CD1c-positive myeloid dendritic cell (primary cell): ENCODE measurements around the gene KLK5.
"Not testable (repeated sequence)": the region's sequence is repeated elsewhere in the genome, so short reads cannot be mapped to it uniquely, and the experiment has no call there.

Experiments used
- DNase-seq: peaks from one replicate; pipeline ENCODE4 v3.0.0-alpha.2; 2016; ENCODE audit errors: extremely low spot score

KLK5 gene

GRCh38 chr19:50922317-50922853 lies 30.5 kb downstream of the KLK5 start:
- peak; percentile 89 for DNase-seq

- peak; percentile 73 for DNase-seq
Measured at GRCh38 chr19:50921426-50922316, 31.2 kb downstream of the KLK5 start.

- no peak for DNase-seq
Measured at GRCh38 chr19:50916069-50916468, 36.8 kb downstream of the KLK5 start.

GRCh38 chr19:50912727-50913716 lies 39.8 kb downstream of the KLK5 start:
- peak; percentile 46 for DNase-seq

GRCh38 chr19:50912102-50912599 lies 40.7 kb downstream of the KLK5 start:
- no peak for DNase-seq

- no peak for DNase-seq
Measured at GRCh38 chr19:50911206-50912101, 41.4 kb downstream of the KLK5 start, which contains the start of gene KLK4. KLK4 (minus strand) TSS chr19:50911395; CDS start chr19:50910738, 657 bp downstream.

GRCh38 chr19:50910722-50911121 lies 42.1 kb downstream of the KLK5 start:
- no peak for DNase-seq

GRCh38 chr19:50909240-50910070 lies 43.4 kb downstream of the KLK5 start:
- DNase-seq = peak; percentile 33

GRCh38 chr19:50908336-50908735 lies 44.5 kb downstream of the KLK5 start:
- DNase-seq = no peak

- DNase-seq = peak; percentile 56
Measured at GRCh38 chr19:50906217-50906616, 46.6 kb downstream of the KLK5 start.

- DNase-seq = no peak
Measured at GRCh38 chr19:50902640-50903039, 50.2 kb downstream of the KLK5 start.

GRCh38 chr19:50899569-50899968 lies 53.3 kb downstream of the KLK5 start:
- no peak for DNase-seq

- no peak for DNase-seq
Measured at GRCh38 chr19:50898018-50898417, 54.8 kb downstream of the KLK5 start.

- no peak for DNase-seq
Measured at GRCh38 chr19:50897612-50898011, 55.2 kb downstream of the KLK5 start.

- no peak for DNase-seq
Measured at GRCh38 chr19:50897191-50897607, 55.6 kb downstream of the KLK5 start.

GRCh38 chr19:50896591-50897190 lies 56.1 kb downstream of the KLK5 start:
- peak; percentile 46 for DNase-seq

GRCh38 chr19:50896089-50896590 lies 56.7 kb downstream of the KLK5 start:
- DNase-seq = not testable (repeated sequence)

GRCh38 chr19:50894478-50895356 lies 58.1 kb downstream of the KLK5 start:
- DNase-seq = no peak
